Liver (tissue), 9 donors: Measurements from ENCODE around the gene MYO7A. TPM values are rescaled to one million over a fixed set of nuclear protein-coding genes. Genes with fewer than 3 reads are reported as not detected.

Source experiments
- DNase-seq: peaks from one replicate; pipeline ENCODE4 v3.0.0-alpha.2; 2017; ENCODE audit warnings: low spot score
- H3K27ac ChIP-seq, 2 donors: one replicate each; pipeline ENCODE4 v1.7.0; 2013; ENCODE audit warnings: inconsistent platforms in 2 of 2, low read length in 2 of 2, control low read depth in 1 of 2, low read depth in 1 of 2, mild to moderate bottlenecking in 1 of 2
- H3K27me3 ChIP-seq, 4 donors: one replicate each; pipeline versions ENCODE4 v1.6.1 to v1.7.0; 2013; ENCODE audit warnings: low read length in 3 of 4, inconsistent platforms in 1 of 4, mild to moderate bottlenecking in 1 of 4, moderate library complexity in 1 of 4; ENCODE audit not compliant: control insufficient read depth in 4 of 4, insufficient read depth in 4 of 4
- H3K36me3 ChIP-seq, 4 donors: one replicate each; pipeline versions ENCODE4 v1.6.1 to v1.7.0; 2013; ENCODE audit warnings: low read length in 3 of 4, mild to moderate bottlenecking in 3 of 4, low read depth in 1 of 4, moderate library complexity in 1 of 4; ENCODE audit not compliant: control insufficient read depth in 4 of 4, insufficient read depth in 3 of 4
- H3K4me1 ChIP-seq, 4 donors: one replicate each; pipeline versions ENCODE4 v1.6.1 to v1.7.0; 2013; ENCODE audit warnings: low read length in 3 of 4, mild to moderate bottlenecking in 3 of 4, moderate library complexity in 1 of 4; ENCODE audit not compliant: control insufficient read depth in 4 of 4, insufficient read depth in 4 of 4
- H3K4me3 ChIP-seq, 3 donors: one replicate each; pipeline versions ENCODE4 v1.6.1 to v1.7.0; 2013; ENCODE audit warnings: low read length in 3 of 3, control low read depth in 1 of 3, low read depth in 1 of 3, mild to moderate bottlenecking in 1 of 3
- H3K9ac ChIP-seq, 2 donors: one replicate each; pipeline ENCODE4 v1.7.0; 2013; ENCODE audit warnings: low read length in 2 of 2, mild to moderate bottlenecking in 2 of 2, moderate library complexity in 2 of 2, control low read depth in 1 of 2, low read depth in 1 of 2
- H3K9me3 ChIP-seq, 4 donors: one replicate each; pipeline versions ENCODE4 v1.6.1 to v1.7.0; 2013; ENCODE audit warnings: low read length in 3 of 4; ENCODE audit not compliant: control insufficient read depth in 4 of 4
- EGR1 ChIP-seq, 2 donors: IDR thresholded peaks; 2 replicates each; pipeline ENCODE4 v1.6.1; 2016 to 2018; ENCODE audit warnings: antibody characterized with exemption in 2 of 2, low read depth in 2 of 2
- HNF4G ChIP-seq: IDR thresholded peaks from 2 replicates; pipeline ENCODE4 v1.6.1; 2016; ENCODE audit warnings: antibody characterized with exemption
- YY1 ChIP-seq: IDR thresholded peaks from 2 replicates; pipeline ENCODE4 v1.6.1; 2016; ENCODE audit warnings: antibody characterized with exemption, mild to moderate bottlenecking
- polyA plus RNA-seq, 2 donors: library from polyadenylated mRNA; stranded (reverse) in 1 of 2; unstranded in 1 of 2; fragments of 200-250 nt in 1 of 2; fragments of >200 nt in 1 of 2; fragmentation: Nextera tagmentation in 1 of 2; extraction: Ambion mirVana in 1 of 2; gene quantifications; one replicate each; pipeline versions ENCODE4 v1.2.1 to v1.2.3, GENCODE V29; 2013 to 2015
- total RNA-seq, 2 donors: library from RNA; depleted of rRNA; stranded (reverse); fragments of >200 nt; gene quantifications; one replicate each; pipeline ENCODE4 v1.2.3, GENCODE V29; 2014
- TF ChIP-seq, protein P1 (sequence below): IDR thresholded peaks from 2 replicates; pipeline ENCODE4 v1.6.1; 2016; ENCODE audit warnings: antibody characterized with exemption
- donor health status: healthy.
- donor health status: healthy.
- donor health status: healthy.
- donor health status: healthy.
- donor health status: healthy.

MYO7A gene
- total and polyA plus RNA-seq, 4 donors, result 7.3 to 33.6 (median 11.3) TPM

DNA sequence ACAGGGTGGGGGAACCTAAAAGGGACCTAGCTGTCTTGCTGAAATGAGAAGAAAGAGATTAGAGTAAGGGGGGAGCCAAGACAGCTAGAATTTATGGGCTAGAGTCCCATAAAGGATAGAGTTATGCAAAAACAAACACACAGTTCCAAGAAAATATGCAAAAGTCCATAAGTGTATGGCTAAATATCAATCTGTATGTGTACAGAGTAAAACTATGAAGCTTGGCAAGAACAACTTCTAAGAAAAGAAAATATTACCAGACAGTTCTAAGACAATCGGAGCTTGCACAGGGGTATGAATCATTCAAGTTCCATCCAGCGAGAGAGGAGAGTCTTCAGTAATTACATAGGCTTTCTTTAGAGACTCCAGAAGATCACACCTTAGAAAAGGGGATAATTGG lies 131.6 kb downstream of the MYO7A start (continued):
- TF ChIP-seq, protein P1, sequence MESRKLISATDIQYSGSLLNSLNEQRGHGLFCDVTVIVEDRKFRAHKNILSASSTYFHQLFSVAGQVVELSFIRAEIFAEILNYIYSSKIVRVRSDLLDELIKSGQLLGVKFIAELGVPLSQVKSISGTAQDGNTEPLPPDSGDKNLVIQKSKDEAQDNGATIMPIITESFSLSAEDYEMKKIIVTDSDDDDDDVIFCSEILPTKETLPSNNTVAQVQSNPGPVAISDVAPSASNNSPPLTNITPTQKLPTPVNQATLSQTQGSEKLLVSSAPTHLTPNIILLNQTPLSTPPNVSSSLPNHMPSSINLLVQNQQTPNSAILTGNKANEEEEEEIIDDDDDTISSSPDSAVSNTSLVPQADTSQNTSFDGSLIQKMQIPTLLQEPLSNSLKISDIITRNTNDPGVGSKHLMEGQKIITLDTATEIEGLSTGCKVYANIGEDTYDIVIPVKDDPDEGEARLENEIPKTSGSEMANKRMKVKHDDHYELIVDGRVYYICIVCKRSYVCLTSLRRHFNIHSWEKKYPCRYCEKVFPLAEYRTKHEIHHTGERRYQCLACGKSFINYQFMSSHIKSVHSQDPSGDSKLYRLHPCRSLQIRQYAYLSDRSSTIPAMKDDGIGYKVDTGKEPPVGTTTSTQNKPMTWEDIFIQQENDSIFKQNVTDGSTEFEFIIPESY, result no peak
- TF ChIP-seq EGR1 (IDR thresholded peaks at IDR 0.05; ENCODE audit: low read depth in 2 of 2) (no peak), HNF4G (no peak)

DNA sequence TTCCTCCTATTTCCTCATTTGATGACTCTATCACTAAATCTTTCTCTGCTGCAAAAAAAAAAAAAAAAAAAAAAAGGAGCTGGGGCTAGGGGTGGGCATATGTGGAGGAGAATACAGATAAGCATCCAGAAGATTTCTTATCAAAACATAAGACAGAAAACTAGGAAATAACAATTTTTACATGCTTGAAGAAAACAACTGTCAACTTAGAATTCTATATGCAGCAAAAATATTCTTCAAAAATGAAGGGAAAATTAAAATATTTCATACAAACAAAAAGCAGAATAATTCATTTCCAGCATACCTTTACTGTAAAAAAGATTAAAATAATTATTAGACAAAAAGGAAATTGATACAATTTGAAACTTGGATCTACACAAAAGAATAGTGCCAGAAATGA lies 134.8 kb downstream of the MYO7A start:
- TF ChIP-seq, protein P1, result no peak
- no peak for TF ChIP-seq YY1
- no peak for DNase-seq
- Histone ChIP-seq H3K27me3 (no peaks in the 10 kb centered on the region), H3K9me3 (peaks cover 0 to 9% (median under 1%) of the 10 kb centered on the region in 4 donors), H3K27ac (no peak overlapping the region), H3K36me3 (no peaks in the 10 kb centered on the region), H3K9ac (no peak overlapping the region), H3K4me1 (no peaks in the 10 kb centered on the region), H3K4me3 (no peak overlapping the region)

Other genes with a start within 250 kb of the MYO7A start
- not detected for gene B3GNT6, start 93.8 kb upstream of the MYO7A start, total RNA-seq
- gene B3GNT6, start 93.8 kb upstream of the MYO7A start, polyA plus RNA-seq, result not detected
- gene CAPN5, start 61.3 kb upstream of the MYO7A start, total RNA-seq, result 10 to 100 TPM in 1 of 2 donors, 1 to 10 TPM in 1; 6.5 to 25.8 TPM
- 10 to 100 TPM; 18.1 to 18.3 TPM for gene CAPN5, start 61.3 kb upstream of the MYO7A start, polyA plus RNA-seq
- gene OMP, start 25.4 kb upstream of the MYO7A start, total RNA-seq, result under 1 TPM; 0.65 to 0.75 TPM
- gene OMP, start 25.4 kb upstream of the MYO7A start, polyA plus RNA-seq, result under 1 TPM in 1 of 2 donors, not detected in 1; 0.24 TPM
- gene GDPD4, start 173.4 kb downstream of the MYO7A start, total RNA-seq, result under 1 TPM in 1 of 2 donors, not detected in 1; 0.08 TPM
- 1 to 10 TPM in 1 of 2 donors, not detected in 1; 1.1 TPM for gene GDPD4, start 173.4 kb downstream of the MYO7A start, polyA plus RNA-seq